ENCODE data around the gene COG8.

DNA sequence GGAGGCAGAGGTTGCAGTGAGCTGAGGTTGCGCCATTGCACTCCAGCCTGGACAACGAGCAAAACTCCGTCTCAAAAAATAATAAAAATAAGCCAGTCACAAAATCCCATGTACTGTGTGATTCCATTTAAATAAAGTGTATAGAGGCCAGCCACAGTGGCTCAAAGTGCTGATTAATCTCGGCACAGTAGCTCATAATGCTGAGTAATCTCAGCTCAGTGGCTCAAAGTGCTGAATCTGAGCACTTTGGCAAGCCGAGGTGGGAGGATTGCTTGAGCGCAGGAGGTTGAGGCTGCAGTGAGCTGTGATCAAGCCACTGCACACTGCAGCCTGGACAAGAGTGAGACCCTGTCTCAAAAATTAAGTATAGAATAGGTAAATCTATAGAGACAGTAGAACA lies 7.3 kb upstream of the COG8 start:
- no peak for TF ChIP-seq POLR2AphosphoS5 (IDR thresholded peaks at IDR 0.05; ENCODE audit: borderline replicate concordance, low read depth, low read length)
- TF ChIP-seq EZH2 (IDR thresholded peaks at IDR 0.05): no peak

Measured in SK-N-MC (cell line).